Parathyroid adenoma (tissue), 2 donors: ENCODE results near the gene HOXC10.

ENCODE experiments used
- H2AFZ ChIP-seq: fragments of 300-600 bp; sonication (generic); one replicate; pipeline ENCODE4 v1.7.0; 2017; ENCODE audit warnings: antibody characterized with exemption, mild to moderate bottlenecking
- H3K27ac ChIP-seq: fragments of 300-600 bp; sonication (generic); one replicate; pipeline ENCODE4 v1.7.0; 2017
- H3K27me3 ChIP-seq: fragments of 300-600 bp; sonication (generic); one replicate; pipeline ENCODE4 v1.7.0; 2017; ENCODE audit warnings: low read length; ENCODE audit not compliant: control insufficient read depth, insufficient read depth
- H3K36me3 ChIP-seq: fragments of 300-600 bp; sonication (generic); one replicate; pipeline ENCODE4 v1.7.0; 2017; ENCODE audit warnings: low read length; ENCODE audit not compliant: control insufficient read depth, insufficient read depth
- H3K4me1 ChIP-seq: fragments of 300-600 bp; sonication (generic); one replicate; pipeline ENCODE4 v1.7.0; 2017; ENCODE audit warnings: control low read depth
- H3K4me2 ChIP-seq: fragments of 300-600 bp; sonication (generic); one replicate; pipeline ENCODE4 v1.7.0; 2017; ENCODE audit warnings: low read length
- H3K4me3 ChIP-seq: fragments of 300-600 bp; sonication (generic); one replicate; pipeline ENCODE4 v1.7.0; 2017; ENCODE audit warnings: low read depth, low read length
- H3K79me2 ChIP-seq: fragments of 300-600 bp; sonication (generic); one replicate; pipeline ENCODE4 v1.7.0; 2017; ENCODE audit warnings: control low read depth
- H3K9ac ChIP-seq: fragments of 300-600 bp; sonication (generic); one replicate; pipeline ENCODE4 v1.7.0; 2017; ENCODE audit warnings: mild to moderate bottlenecking
- H3K9me3 ChIP-seq: fragments of 300-600 bp; sonication (generic); one replicate; pipeline ENCODE4 v1.7.0; 2017; ENCODE audit warnings: low read length; ENCODE audit not compliant: control insufficient read depth
- TF ChIP-seq, protein P1 (sequence below): fragments of 300-600 bp; sonication (generic); IDR thresholded peaks from one replicate; pipeline ENCODE4 v1.7.0; 2017; ENCODE audit warnings: antibody characterized with exemption, mild to moderate bottlenecking
- donor health status: primary hyperparathyroidism.

The HOXC10 gene

DNA sequence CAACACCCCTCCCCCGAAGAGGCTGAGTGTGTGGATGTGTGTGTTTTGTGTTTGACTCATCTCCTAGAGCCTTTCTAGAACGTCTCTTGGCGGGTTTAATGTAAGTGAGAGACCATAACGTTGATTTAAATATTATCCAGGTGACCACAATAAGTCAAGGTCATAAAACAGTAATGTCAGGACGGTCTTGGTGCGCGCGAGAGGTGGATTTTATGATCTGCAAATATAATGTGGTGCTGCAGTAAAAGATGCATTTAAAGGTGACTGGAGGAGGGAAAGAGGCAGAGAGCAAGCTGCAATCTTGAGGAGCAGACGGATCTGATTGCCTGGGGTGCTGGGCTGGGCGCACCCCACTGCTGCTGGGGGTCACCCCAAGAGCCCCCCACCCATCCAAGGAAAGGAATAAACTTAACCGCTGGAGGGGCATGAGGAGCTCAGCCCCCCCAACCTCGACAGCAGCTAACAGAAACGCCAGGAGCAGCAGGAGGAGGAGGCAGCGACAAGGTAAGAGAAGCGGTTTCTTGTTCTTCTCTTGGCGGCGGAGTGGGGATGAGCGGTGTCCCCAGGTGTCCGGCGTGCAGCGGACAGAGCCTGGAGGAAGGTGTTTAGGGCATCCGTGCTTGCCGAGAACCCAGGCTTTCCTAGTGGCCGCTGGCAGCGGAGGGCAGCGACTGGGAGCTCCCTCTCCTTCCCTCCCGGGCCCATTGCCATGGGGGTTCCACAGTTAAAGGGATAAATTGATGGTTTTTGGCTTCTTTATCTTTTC lies 5.5 kb downstream of the HOXC10 start:
- Histone ChIP-seq H3K27me3 (peaks cover 42% of the 10 kb centered on the region), H3K9me3 (no peaks in the 10 kb centered on the region), H3K4me1 (no peaks in the 10 kb centered on the region), H3K79me2 (no peaks in the 10 kb centered on the region), H2AFZ (no peak overlapping the region), H3K27ac (no peak overlapping the region), H3K9ac (no peak overlapping the region), H3K36me3 (no peaks in the 10 kb centered on the region), H3K4me3 (no peak overlapping the region), H3K4me2 (no peak overlapping the region)
- TF ChIP-seq, protein P1, sequence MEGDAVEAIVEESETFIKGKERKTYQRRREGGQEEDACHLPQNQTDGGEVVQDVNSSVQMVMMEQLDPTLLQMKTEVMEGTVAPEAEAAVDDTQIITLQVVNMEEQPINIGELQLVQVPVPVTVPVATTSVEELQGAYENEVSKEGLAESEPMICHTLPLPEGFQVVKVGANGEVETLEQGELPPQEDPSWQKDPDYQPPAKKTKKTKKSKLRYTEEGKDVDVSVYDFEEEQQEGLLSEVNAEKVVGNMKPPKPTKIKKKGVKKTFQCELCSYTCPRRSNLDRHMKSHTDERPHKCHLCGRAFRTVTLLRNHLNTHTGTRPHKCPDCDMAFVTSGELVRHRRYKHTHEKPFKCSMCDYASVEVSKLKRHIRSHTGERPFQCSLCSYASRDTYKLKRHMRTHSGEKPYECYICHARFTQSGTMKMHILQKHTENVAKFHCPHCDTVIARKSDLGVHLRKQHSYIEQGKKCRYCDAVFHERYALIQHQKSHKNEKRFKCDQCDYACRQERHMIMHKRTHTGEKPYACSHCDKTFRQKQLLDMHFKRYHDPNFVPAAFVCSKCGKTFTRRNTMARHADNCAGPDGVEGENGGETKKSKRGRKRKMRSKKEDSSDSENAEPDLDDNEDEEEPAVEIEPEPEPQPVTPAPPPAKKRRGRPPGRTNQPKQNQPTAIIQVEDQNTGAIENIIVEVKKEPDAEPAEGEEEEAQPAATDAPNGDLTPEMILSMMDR, result no peak

DNA sequence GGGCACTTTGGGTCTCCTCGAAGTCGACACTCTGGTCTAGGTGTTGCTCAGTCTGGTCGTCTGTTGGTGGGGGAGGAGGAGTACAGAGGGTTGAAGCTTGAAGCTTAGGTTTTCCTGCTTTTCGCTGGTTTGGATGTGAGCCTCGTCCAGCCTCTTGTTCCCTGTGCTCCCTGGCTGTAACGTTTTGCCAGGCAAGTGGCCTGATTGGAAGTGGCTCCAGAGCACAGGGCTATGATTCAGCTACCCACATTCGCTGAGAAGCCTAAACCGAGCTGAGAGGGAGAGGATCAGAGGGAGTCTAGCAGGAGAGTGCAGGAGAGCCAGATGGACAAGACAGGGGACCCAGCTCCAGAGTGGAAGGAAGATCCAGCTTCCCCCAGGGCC lies 6.1 kb downstream of the HOXC10 start:
- TF ChIP-seq, protein P1, result no peak
- no peak overlapping the region for H3K27ac ChIP-seq
- no peaks in the 10 kb centered on the region for H3K9me3 ChIP-seq
- no peaks in the 10 kb centered on the region for H3K79me2 ChIP-seq
- no peak overlapping the region for H2AFZ ChIP-seq
- no peaks in the 10 kb centered on the region for H3K4me1 ChIP-seq
- no peak overlapping the region for H3K4me2 ChIP-seq
- H3K27me3 ChIP-seq, result peaks cover 40% of the 10 kb centered on the region
- no peak overlapping the region for H3K9ac ChIP-seq
- H3K4me3 ChIP-seq, result no peak overlapping the region
- H3K36me3 ChIP-seq, result no peaks in the 10 kb centered on the region

DNA sequence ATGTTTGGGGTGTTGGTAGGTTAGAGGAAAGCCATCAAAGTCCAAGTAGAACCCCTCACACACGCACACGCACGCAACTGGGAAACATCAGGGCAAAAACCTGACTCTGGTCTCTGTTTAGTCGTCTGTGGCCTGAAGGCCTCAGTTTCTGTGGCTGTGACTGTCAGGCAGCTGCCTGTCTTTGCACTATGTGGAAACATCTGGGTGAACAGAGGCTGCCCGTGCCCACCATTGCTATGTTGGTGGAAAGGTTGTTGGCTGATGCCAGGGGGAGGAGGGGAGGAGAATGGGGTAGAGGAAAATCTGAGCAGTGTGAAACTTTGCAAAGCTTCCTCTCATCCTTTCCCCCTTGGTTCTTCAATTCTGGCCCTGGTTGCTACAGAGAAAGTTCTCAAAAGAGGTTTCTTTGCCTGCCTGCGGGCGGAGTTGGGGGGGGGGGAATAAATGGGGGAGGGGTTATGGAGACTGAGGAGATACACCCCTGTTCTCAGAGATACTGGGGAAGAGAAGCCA lies 7.5 kb downstream of the HOXC10 start:
- no peak overlapping the region for H3K9ac ChIP-seq
- H3K36me3 ChIP-seq, result no peaks in the 10 kb centered on the region
- no peaks in the 10 kb centered on the region for H3K79me2 ChIP-seq
- no peak overlapping the region for H2AFZ ChIP-seq
- no peaks in the 10 kb centered on the region for H3K4me1 ChIP-seq
- H3K9me3 ChIP-seq, result no peaks in the 10 kb centered on the region
- no peak overlapping the region for H3K4me3 ChIP-seq
- TF ChIP-seq, protein P1, result no peak
- H3K27ac ChIP-seq, result no peak overlapping the region
- peaks cover 42% of the 10 kb centered on the region for H3K27me3 ChIP-seq
- H3K4me2 ChIP-seq, result no peak overlapping the region

DNA sequence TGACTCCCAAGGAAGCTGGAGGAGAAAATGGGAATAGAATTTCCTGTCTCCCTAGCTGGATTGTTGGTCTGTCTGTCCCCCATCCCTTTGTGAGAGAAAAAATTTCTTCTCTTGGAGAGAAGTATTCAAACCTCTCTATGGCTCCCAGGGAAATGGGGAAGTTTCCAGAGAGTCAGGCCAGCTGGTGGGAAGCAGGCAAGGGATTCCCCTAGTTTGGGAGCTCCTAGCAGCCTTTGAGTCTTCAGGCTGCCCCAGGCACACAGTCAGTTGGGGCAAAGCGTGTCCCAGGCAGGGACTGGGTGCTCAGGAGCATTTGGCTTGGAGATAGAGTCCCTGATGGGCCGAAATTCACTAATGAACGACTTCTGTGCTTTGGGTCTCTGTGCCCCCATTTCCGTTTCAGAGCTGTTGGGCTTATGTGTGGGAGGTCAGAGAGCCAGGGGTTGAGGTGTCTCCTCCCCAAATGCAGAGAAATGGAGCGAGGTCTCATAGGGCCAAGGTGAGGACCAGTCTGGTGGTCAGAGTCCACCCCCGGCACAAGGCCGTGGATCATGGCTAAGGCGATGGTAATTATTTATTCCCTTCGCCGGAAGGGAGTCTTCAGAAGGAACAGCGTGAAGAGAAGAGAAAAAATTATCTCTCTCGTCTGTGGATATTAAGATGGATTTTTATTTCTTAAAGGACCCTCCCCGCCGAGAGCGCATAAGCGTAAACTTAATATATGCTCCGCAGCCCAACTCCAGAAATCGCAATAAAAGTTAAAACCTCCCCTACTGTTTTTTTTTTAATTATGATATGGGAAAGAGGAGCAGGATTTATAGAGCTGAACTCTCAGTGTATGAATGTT lies 8.4 kb downstream of the HOXC10 start:
- TF ChIP-seq, protein P1, result no peak
- Histone ChIP-seq H3K4me1 (no peaks in the 10 kb centered on the region), H3K36me3 (no peaks in the 10 kb centered on the region), H3K79me2 (no peaks in the 10 kb centered on the region), H2AFZ (no peak overlapping the region), H3K27ac (no peak overlapping the region), H3K9me3 (no peaks in the 10 kb centered on the region), H3K4me3 (no peak overlapping the region), H3K9ac (no peak overlapping the region), H3K4me2 (no peak overlapping the region), H3K27me3 (peaks cover 46% of the 10 kb centered on the region)
